OCI-M1 (cell line): ENCODE data around the gene DTNBP1.

Experiments
- DNase-seq: peaks from one replicate; lab custom pipeline; 2025; lab: John Stamatoyannopoulos, UW

Gene DTNBP1

GRCh38 chr6:15533379-15534026 lies 129.3 kb downstream of the DTNBP1 start:
- DNase-seq: no peak

GRCh38 chr6:15531973-15532372 lies 130.9 kb downstream of the DTNBP1 start:
- DNase-seq: no peak

- DNase-seq: no peak
Observed at GRCh38 chr6:15530411-15530810, 132.4 kb downstream of the DTNBP1 start.

GRCh38 chr6:15528870-15529269 lies 134.0 kb downstream of the DTNBP1 start:
- DNase-seq: no peak

- no peak for DNase-seq
Observed at GRCh38 chr6:15527838-15528617, 134.8 kb downstream of the DTNBP1 start.

- no peak for DNase-seq
Observed at GRCh38 chr6:15526212-15526701, 136.6 kb downstream of the DTNBP1 start.

GRCh38 chr6:15524861-15525401 lies 137.9 kb downstream of the DTNBP1 start:
- no peak for DNase-seq

- no peak for DNase-seq
Observed at GRCh38 chr6:15523679-15524630, 138.9 kb downstream of the DTNBP1 start.

GRCh38 chr6:15522856-15523529 lies 139.8 kb downstream of the DTNBP1 start:
- DNase-seq: no peak

- DNase-seq: no peak
Observed at GRCh38 chr6:15522427-15522826, 140.4 kb downstream of the DTNBP1 start.

- DNase-seq: no peak
Observed at GRCh38 chr6:15522026-15522425, 140.8 kb downstream of the DTNBP1 start.

- DNase-seq: no peak
Observed at GRCh38 chr6:15521582-15521981, 141.2 kb downstream of the DTNBP1 start.

GRCh38 chr6:15520626-15521203 lies 142.1 kb downstream of the DTNBP1 start:
- DNase-seq: no peak

- DNase-seq: no peak
Observed at GRCh38 chr6:15519681-15520080, 143.1 kb downstream of the DTNBP1 start.

GRCh38 chr6:15518878-15519277 lies 143.9 kb downstream of the DTNBP1 start:
- no peak for DNase-seq

- DNase-seq: no peak
Observed at GRCh38 chr6:15518057-15518456, 144.8 kb downstream of the DTNBP1 start.

- no peak for DNase-seq
Observed at GRCh38 chr6:15517600-15517999, 145.2 kb downstream of the DTNBP1 start.

- no peak for DNase-seq
Observed at GRCh38 chr6:15516923-15517560, 145.8 kb downstream of the DTNBP1 start.

- no peak for DNase-seq
Observed at GRCh38 chr6:15516378-15516777, 146.4 kb downstream of the DTNBP1 start.

GRCh38 chr6:15515660-15516375 lies 147.0 kb downstream of the DTNBP1 start:
- DNase-seq: no peak
